Ectodermal cell (in vitro differentiated cells): ENCODE measurements around the gene DCP1A.
"Not testable (repeated sequence)": the region's sequence is repeated elsewhere in the genome, so short reads cannot be mapped to it uniquely, and the experiment has no call there.

ENCODE experiments used
- H3K27ac ChIP-seq: 2 replicates; pipeline ENCODE4 v1.7.0; 2013; ENCODE audit warnings: mild to moderate bottlenecking, low read depth, low read length; ENCODE audit not compliant: insufficient read depth, poor library complexity, severe bottlenecking
- H3K27me3 ChIP-seq: 2 replicates; pipeline ENCODE4 v1.7.0; 2013; ENCODE audit warnings: mild to moderate bottlenecking, low read length; ENCODE audit not compliant: insufficient read depth, control insufficient read depth, poor library complexity, severe bottlenecking
- H3K36me3 ChIP-seq: one replicate; pipeline ENCODE4 v1.7.0; 2013; ENCODE audit warnings: low read length; ENCODE audit not compliant: control insufficient read depth, insufficient read depth
- H3K4me1 ChIP-seq: one replicate; pipeline ENCODE4 v1.7.0; 2013; ENCODE audit warnings: low read length; ENCODE audit not compliant: control insufficient read depth, insufficient read depth
- H3K4me3 ChIP-seq: 2 replicates; pipeline ENCODE4 v1.7.0; 2013; ENCODE audit warnings: low read depth, low read length, control low read depth; ENCODE audit not compliant: insufficient read depth
- H3K9me3 ChIP-seq: 2 replicates; pipeline ENCODE4 v1.7.0; 2013; ENCODE audit warnings: mild to moderate bottlenecking, low read length, moderate library complexity; ENCODE audit not compliant: control insufficient read depth
- WGBS, 2 experiments: methylation state at CpG; one replicate each; pipeline ENCODE4 v1.1.7; 2013; ENCODE audit warnings: missing lambda C conversion rate in 2 of 2; 5-methylcytosine and 5-hydroxymethylcytosine counted together

Gene DCP1A

GRCh38 chr3:53300826-53301225 lies 46.5 kb downstream of the DCP1A start:
- 94 to 97% methylated on average over 2 to 3 of the region's 3 CpGs for WGBS, 2 experiments
- Histone ChIP-seq H3K4me3 (no peak overlapping the region), H3K36me3 (no peaks in the 10 kb centered on the region), H3K27me3 (no peaks in the 10 kb centered on the region), H3K9me3 (no peaks in the 10 kb centered on the region), H3K27ac (no peak overlapping the region), H3K4me1 (no peaks in the 10 kb centered on the region)

- not testable (repeated sequence) for H3K27me3 ChIP-seq, H3K36me3 ChIP-seq, H3K4me3 ChIP-seq, H3K27ac ChIP-seq, H3K9me3 ChIP-seq, H3K4me1 ChIP-seq
- WGBS, 2 experiments: 61 to 72% methylated on average over 5 of the region's 5 CpGs
Measured at GRCh38 chr3:53299611-53300023, 47.7 kb downstream of the DCP1A start.

GRCh38 chr3:53295410-53295809 lies 51.9 kb downstream of the DCP1A start:
- Histone ChIP-seq H3K36me3 (peaks cover 5% of the 10 kb centered on the region), H3K9me3 (no peaks in the 10 kb centered on the region), H3K27me3 (no peaks in the 10 kb centered on the region), H3K27ac (no peak overlapping the region), H3K4me1 (no peaks in the 10 kb centered on the region), H3K4me3 (no peak overlapping the region)
- WGBS, 2 experiments: 80 to 100% methylated on average over 1 of the region's 1 CpG

- H3K27me3 ChIP-seq: no peaks in the 10 kb centered on the region
- H3K4me3 ChIP-seq: no peak overlapping the region
- peaks cover 5% of the 10 kb centered on the region for H3K36me3 ChIP-seq
- no peaks in the 10 kb centered on the region for H3K9me3 ChIP-seq
- 88% methylated on average over 8 of the region's 8 CpGs for WGBS, 2 experiments
- H3K27ac ChIP-seq: no peak overlapping the region
- no peaks in the 10 kb centered on the region for H3K4me1 ChIP-seq
Measured at GRCh38 chr3:53293867-53294266, 53.5 kb downstream of the DCP1A start.

GRCh38 chr3:53288214-53288613 lies 59.1 kb downstream of the DCP1A start:
- Histone ChIP-seq H3K4me3 (no peak overlapping the region), H3K27me3 (no peaks in the 10 kb centered on the region), H3K9me3 (no peaks in the 10 kb centered on the region), H3K27ac (no peak overlapping the region), H3K36me3 (peaks cover 9% of the 10 kb centered on the region), H3K4me1 (peaks cover 20% of the 10 kb centered on the region)
- 52 to 59% methylated on average over 3 to 4 of the region's 4 CpGs for WGBS, 2 experiments

- Histone ChIP-seq H3K27ac (peak overlapping the region; percentile 58), H3K4me1 (peaks cover 20% of the 10 kb centered on the region), H3K27me3 (no peaks in the 10 kb centered on the region), H3K4me3 (no peak overlapping the region), H3K36me3 (peaks cover 6% of the 10 kb centered on the region), H3K9me3 (no peaks in the 10 kb centered on the region)
- WGBS, 2 experiments: 4 to 5% methylated on average over 4 of the region's 4 CpGs
Measured at GRCh38 chr3:53287131-53287629, 60.2 kb downstream of the DCP1A start.

GRCh38 chr3:53286727-53287126 lies 60.6 kb downstream of the DCP1A start:
- no peak overlapping the region for H3K4me3 ChIP-seq
- peaks cover 20% of the 10 kb centered on the region for H3K4me1 ChIP-seq
- WGBS, 2 experiments: 3 to 6% methylated on average over 1 of the region's 1 CpG
- H3K27me3 ChIP-seq: no peaks in the 10 kb centered on the region
- peak overlapping the region; percentile 52 for H3K27ac ChIP-seq
- no peaks in the 10 kb centered on the region for H3K9me3 ChIP-seq
- H3K36me3 ChIP-seq: peaks cover 4% of the 10 kb centered on the region

GRCh38 chr3:53282581-53282980 lies 64.8 kb downstream of the DCP1A start:
- H3K27me3 ChIP-seq: no peaks in the 10 kb centered on the region
- WGBS, 2 experiments: 97% methylated on average over 8 of the region's 8 CpGs
- no peaks in the 10 kb centered on the region for H3K9me3 ChIP-seq
- no peak overlapping the region for H3K4me3 ChIP-seq
- peaks cover 4% of the 10 kb centered on the region for H3K36me3 ChIP-seq
- H3K4me1 ChIP-seq: peaks cover 12% of the 10 kb centered on the region
- no peak overlapping the region for H3K27ac ChIP-seq

GRCh38 chr3:53278667-53279066 lies 68.7 kb downstream of the DCP1A start:
- H3K9me3 ChIP-seq: no peaks in the 10 kb centered on the region

GRCh38 chr3:53274938-53275605 lies 72.3 kb downstream of the DCP1A start:
- no peak overlapping the region for H3K4me3 ChIP-seq
- H3K27me3 ChIP-seq: no peaks in the 10 kb centered on the region
- no peaks in the 10 kb centered on the region for H3K9me3 ChIP-seq
- no peaks in the 10 kb centered on the region for H3K36me3 ChIP-seq
- H3K27ac ChIP-seq: no peak overlapping the region
- H3K4me1 ChIP-seq: peaks cover 7% of the 10 kb centered on the region
- WGBS, 2 experiments: 70 to 71% methylated on average over 5 of the region's 5 CpGs

More at GRCh38 chr3:53278667-53279066, 68.7 kb downstream of the DCP1A start:
- no peak overlapping the region for H3K27ac ChIP-seq
- H3K4me3 ChIP-seq: no peak overlapping the region
- H3K36me3 ChIP-seq: no peaks in the 10 kb centered on the region
- no peaks in the 10 kb centered on the region for H3K4me1 ChIP-seq
- WGBS, 2 experiments: 78 to 81% methylated on average over 4 of the region's 4 CpGs
- no peaks in the 10 kb centered on the region for H3K27me3 ChIP-seq
